ENCODE data around the gene ARMC3.

The ARMC3 gene

GRCh38 chr10:22993314-22993713 lies 65.5 kb downstream of the ARMC3 start:
- no peak for DNase-seq (ENCODE audit: low spot score)

DNA sequence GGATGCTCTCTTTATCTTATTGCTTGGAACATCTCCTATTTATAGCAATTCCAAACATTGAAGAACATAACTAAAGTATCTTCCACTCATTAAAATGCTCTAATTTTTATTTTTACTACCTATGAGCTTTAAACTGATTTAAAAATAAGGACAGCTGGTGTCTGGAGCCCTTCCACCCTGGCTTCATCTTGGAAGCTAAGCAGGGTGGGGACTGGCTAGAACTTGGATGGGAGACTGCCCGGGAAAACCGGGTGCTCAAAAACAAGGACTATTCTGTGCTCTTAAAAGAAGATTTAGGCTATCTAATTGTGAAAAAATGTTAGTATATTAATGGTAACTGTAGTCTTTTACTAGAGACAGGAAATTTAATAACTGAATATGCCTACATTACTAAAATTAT lies 69.2 kb downstream of the ARMC3 start:
- DNase-seq (ENCODE audit: low spot score), result no peak

DNA sequence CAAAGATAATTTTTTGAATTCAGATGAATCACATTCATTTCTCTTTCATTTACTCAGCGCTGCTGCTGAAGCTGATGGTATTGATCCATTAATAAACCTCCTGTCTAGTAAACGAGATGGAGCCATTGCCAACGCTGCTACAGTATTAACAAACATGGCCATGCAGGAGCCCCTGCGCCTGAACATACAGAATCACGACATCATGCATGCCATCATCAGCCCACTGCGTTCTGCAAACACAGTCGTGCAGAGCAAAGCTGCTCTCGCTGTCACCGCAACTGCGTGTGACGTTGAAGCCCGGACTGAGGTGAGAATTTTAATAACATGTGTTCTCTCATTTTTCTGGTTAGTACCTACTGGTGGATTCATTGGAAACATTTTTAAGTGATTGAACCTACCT lies 70.2 kb downstream of the ARMC3 start:
- DNase-seq (ENCODE audit: low spot score), result no peak

- DNase-seq (ENCODE audit: low spot score), result no peak
Observed at GRCh38 chr10:22999942-23000341, 72.1 kb downstream of the ARMC3 start.

GRCh38 chr10:23001901-23002516 lies 74.2 kb downstream of the ARMC3 start:
- DNase-seq (ENCODE audit: low spot score), result no peak

DNA sequence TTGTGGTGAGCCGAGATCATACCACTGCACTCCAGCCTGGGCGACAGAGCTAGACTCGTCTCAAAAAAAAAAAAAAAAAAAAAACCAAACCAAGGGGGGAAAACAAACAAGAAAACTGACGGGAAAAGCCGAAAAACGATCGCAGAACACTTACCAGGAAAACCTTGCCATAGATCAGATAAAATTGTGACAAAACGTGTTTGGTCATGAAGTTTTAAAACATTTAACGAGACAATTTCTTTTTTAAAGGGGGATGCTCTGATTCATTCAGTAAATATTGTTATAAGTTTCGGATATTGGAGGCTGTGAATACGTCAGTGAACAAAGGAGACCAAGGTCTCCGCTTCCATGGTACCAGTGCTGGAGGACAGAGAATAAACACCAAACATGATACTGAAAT lies 77.3 kb downstream of the ARMC3 start:
- no peak for DNase-seq (ENCODE audit: low spot score)

GRCh38 chr10:23013581-23014335 lies 85.9 kb downstream of the ARMC3 start:
- DNase-seq (ENCODE audit: low spot score), result no peak

GRCh38 chr10:23015021-23015707 lies 87.3 kb downstream of the ARMC3 start:
- no peak for DNase-seq (ENCODE audit: low spot score)

GRCh38 chr10:23016636-23017035 lies 88.8 kb downstream of the ARMC3 start:
- no peak for DNase-seq (ENCODE audit: low spot score)

DNA sequence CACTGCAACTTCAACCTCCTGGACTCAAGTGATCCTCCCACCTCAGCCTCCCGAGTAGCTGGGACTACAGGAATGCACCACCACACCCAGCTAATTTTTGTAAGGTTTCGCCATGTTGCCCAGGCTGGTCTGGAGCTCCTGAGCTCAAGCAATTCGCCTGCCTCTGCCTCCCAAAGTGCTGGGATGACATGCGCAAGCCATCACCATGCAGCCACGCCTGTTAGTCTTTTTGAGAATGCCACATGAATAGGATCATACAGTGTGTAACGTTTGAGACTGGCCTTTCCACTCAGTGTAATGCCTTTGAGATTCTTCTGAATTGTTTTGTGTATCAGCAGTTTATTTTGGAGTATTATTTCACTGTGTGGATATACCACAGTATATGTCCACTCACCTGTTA lies 91.8 kb downstream of the ARMC3 start:
- DNase-seq (ENCODE audit: low spot score), result no peak

DNA sequence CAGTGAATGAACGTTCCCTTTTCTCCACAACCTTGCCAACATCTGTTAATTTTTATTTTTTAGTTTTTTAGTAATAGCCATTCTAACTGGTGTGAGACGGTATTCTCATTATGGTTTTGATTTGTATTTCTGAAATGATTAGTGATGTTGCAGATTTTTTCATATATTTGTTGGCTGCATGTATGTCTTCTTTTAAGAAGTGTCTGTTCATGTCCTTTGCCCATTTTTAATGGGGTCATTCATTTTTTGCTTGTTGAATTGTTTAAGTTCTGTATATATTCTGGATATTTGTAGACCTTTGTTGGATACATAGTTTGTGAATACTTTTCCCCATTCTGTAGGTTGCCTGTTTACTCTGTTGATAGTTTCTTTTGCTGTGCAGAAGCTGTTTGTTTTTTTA lies 93.6 kb downstream of the ARMC3 start:
- no peak for DNase-seq (ENCODE audit: low spot score)

GRCh38 chr10:23024002-23024401 lies 96.1 kb downstream of the ARMC3 start:
- DNase-seq (ENCODE audit: low spot score), result no peak

DNA sequence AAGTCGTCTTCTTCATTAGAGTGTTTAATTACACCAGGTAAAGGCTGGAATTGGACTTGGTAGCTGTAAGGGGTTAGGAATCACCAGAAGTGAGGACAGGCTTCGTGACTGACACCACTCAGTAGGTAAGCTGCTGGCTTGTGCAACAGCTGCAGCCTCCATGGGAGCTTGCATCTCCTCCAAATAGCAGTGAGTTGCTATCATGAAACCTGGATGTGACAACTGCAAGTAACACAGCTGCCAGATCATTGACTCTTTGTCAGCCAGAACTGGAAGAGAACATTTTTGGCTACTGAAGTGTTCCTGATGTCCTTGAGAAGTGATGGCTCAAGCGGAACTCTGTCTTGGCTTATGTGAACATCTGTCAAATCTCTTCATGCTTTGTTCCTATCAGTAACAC lies 103.5 kb downstream of the ARMC3 start:
- no peak for DNase-seq (ENCODE audit: low spot score)

DNA sequence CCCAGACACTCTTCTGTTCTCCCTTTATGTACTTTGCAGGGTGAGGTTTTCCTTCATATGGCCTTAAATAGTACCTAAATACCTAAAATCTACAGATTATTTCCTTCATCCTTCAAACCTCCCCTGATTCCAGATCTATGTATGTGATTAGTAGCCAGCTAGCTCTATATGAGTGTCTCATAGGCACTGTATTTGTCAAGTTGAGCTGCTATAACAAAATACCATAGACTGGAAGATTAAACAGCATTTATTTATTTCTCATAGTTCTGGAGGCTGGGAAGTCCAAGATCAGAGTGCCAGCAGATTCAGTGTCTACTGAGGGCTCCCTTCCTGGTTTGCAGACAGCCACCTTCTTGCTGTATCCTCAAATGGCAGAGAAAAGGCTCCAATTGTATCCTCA lies 106.9 kb downstream of the ARMC3 start:
- no peak for DNase-seq (ENCODE audit: low spot score)

- DNase-seq (ENCODE audit: low spot score), result no peak
Observed at GRCh38 chr10:23035569-23035968, 107.7 kb downstream of the ARMC3 start.

DNA sequence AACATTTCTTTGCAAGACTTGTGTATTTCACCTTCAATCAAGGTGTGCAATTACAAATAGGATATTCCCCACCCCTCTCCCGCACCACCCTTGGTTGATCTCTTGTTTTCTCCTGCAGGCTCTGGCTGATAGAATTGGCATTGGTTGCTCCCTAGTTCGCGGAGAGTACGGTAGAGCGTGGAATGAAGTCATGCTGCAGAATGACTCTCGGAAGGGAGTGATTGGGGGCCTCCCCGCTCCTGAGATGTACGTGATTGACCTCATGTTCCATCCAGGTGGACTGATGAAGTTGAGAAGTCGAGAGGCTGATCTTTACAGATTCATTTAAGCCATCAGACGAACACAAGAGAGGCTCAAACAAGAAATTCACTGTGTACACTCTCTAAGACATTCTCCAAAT lies 109.3 kb downstream of the ARMC3 start:
- DNase-seq (ENCODE audit: low spot score), result no peak

DNA sequence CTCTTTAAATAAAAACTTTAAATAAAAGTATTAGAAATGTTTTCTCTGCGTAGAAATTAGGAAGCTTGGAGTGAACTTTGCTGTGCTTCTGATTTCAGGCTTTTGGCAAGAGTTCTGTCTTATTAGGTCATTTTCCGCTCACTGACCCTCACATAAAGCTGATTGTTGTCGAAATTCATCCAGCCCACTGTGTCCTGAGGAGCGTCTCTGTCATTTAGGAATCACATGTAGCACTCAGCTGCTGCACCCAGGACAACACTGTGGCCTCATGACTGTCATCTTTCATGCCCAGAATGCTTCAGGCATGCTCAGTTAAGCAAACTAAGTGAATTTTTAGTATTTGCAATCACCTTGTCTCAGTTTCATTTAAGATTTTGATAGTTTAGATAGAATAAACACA lies 109.7 kb downstream of the ARMC3 start:
- DNase-seq (ENCODE audit: low spot score), result no peak

DNA sequence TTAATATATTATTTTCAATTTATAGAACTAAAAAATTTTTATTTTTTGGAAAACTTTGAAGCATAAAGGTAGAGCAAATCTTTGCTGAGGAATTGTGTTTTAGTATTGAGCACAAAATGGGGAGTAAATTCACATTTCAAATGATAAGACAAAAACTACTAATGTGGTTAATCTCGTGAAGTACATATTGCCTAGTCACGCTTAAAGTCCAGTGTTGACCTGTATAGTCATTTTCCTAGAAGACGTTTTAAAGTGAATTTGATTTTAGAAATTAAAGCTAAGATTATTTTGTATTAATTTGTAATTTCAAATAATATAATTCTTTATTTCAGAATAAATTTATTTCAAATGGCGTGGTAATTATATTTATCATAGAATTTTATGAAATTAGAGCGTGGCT lies 110.3 kb downstream of the ARMC3 start:
- DNase-seq (ENCODE audit: low spot score), result no peak

- no peak for DNase-seq (ENCODE audit: low spot score)
Observed at GRCh38 chr10:23040002-23040401, 112.1 kb downstream of the ARMC3 start.

GRCh38 chr10:23046027-23046426 lies 118.2 kb downstream of the ARMC3 start:
- DNase-seq (ENCODE audit: low spot score), result no peak

DNA sequence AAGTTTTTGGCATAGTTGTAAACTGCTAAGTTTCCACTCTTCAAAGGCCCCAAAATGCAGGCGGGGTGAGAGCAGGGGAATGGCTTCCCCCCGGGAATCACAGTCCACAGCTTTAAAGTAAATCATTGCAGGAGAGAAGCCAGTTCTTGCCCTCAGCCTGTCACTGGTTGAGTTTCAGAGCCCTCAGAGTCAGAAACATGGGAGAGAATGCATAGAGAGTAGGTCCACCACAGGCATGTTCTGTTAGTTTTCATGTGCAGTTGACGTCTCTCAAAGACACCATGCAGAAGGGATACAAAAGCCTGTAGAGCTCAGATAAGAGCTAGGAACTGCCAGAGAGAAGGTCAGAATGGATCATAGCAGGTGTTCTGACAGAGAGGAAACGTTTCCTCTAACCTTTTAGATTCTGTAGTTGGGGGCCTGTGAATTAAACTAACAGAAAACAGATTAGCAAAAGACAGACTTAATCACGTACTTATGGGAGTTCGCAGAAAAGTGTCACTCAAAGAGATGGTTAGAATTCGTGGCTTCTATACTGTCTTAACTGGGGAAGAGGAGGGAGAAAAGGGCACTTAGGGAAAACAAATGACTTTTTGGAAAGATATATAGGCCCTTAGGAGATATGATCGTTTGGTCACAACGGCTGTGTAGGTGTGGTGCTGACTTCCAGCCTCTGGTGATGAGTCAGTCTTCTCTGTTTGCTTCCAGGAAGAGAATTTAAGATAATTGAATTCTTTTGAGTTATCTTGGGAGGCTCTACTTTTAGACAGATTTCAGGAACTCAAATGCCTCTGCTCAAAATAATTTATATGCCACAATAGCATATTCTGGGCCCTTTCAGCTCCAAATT lies 119.6 kb downstream of the ARMC3 start:
- DNase-seq (ENCODE audit: low spot score), result no peak

DNA sequence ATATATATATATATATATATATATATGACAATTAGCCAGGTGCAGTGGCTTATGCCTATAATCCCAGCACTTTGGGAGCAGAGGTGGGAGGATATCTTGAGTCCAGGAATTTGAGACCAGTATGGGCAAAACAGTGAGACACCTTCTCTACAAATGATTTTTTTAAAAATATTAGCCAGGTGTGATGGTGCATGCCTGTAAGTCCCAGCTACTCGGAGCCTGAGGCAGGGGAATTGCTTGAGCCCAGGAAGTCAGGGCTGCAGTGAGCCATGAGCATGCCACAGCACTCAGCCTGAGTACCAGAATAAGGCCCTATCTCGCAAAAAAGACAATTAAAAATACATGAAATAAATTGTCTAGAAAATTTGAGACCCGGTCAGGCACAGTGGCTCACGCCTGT lies 120.3 kb downstream of the ARMC3 start:
- DNase-seq (ENCODE audit: low spot score), result no peak

DNA sequence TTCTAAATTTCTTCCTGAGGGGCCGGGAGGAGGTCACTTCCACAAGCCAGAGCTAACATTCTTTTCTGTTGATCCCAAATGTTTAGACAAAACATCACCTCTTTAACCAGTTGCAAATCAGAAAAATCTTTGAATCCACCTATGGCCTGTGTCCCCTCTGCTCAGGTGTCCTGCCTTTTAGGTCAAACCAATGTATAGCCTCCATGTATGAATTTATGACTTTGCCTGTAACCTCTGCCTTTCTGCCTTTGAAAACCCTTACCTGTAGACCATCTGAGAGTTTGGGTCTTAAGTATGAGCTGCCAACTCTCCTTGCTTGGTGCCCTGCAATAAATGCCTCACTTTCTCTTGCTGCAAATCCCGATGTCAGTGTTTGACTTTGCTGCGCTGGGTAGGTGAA lies 123.4 kb downstream of the ARMC3 start:
- DNase-seq (ENCODE audit: low spot score), result no peak

Measured in hematopoietic multipotent progenitor cell treated with erythropoietin and hydrocortisone succinate and interleukin-3 and kit ligand, for 15 days (in vitro differentiated cells).